ENCODE measurements around the gene CATSPERZ. TPM values are rescaled to one million over a fixed set of nuclear protein-coding genes. Genes with fewer than 3 reads are reported as not detected.

CATSPERZ gene
- total RNA-seq, 1 donor from 2014 or later = not detected

GRCh38 chr11:64351136-64351631 lies 51.0 kb downstream of the CATSPERZ start:
- peaks cover 4% of the 10 kb centered on the region for H3K36me3 ChIP-seq
- H3K4me3 ChIP-seq = no peak overlapping the region
- no peak overlapping the region for H3K27ac ChIP-seq
- TF ChIP-seq CTCF (IDR thresholded peaks at IDR 0.05) = no peak
- intact Hi-C loops (cut with DNase I) = no loop called here
- no peaks in the 10 kb centered on the region for H3K9me3 ChIP-seq
- H3K27me3 ChIP-seq (ENCODE audit: low read depth) = no peaks in the 10 kb centered on the region
- DNase-seq = no peak
- ATAC-seq = peak in 1 of 2 donors; percentile 8
- H3K4me1 ChIP-seq = peaks cover 12% of the 10 kb centered on the region

DNA sequence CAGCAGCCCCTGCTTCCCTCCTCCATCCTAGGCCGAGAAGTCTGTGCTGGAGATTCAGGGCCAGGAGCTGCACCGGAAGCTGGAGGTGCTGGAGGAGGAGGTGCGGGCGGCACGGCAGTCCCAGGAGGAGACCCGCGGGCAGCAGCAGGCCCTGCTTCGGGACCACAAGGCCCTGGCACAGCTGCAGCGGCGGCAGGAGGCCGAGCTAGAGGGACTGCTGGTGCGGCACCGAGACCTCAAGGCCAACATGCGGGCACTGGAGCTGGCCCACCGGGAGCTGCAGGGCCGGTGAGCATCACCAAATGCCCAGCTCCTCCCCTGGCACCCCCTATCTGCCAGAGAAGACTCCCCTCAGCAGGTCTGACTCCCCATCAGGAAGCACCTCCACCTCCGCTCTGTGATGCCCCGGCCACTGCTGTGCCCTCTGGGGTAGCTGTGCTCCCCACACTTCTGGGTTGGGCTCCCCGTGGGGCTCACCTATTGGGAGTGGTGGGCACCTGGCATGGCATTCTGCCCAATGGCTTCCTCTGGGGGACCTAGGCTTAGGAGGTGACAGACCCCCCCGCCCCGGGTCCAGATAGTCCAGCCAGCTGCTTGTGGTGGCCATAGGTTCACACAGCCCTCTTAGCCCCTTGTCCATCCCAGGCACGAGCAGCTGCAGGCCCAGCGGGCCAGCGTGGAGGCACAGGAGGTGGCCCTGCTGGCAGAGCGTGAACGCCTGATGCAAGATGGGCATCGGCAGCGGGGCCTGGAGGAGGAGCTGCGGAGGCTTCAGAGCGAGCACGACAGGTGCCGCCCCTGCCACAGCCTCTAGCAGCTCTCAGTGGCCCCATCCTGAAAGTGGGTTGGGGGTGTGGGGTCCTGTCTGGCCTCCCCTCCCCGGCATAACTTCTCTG lies 52.2 kb downstream of the CATSPERZ start:
- TF ChIP-seq CTCF (IDR thresholded peaks at IDR 0.05) = no peak
- H3K27me3 ChIP-seq (ENCODE audit: low read depth) = no peaks in the 10 kb centered on the region
- H3K4me3 ChIP-seq = no peak overlapping the region
- H3K9me3 ChIP-seq = no peaks in the 10 kb centered on the region
- DNase-seq = no peak
- H3K27ac ChIP-seq = no peak overlapping the region
- intact Hi-C loops (cut with DNase I) = no loop called here
- ATAC-seq = no peak
- H3K36me3 ChIP-seq = peaks cover 4% of the 10 kb centered on the region
- H3K4me1 ChIP-seq = peaks cover 12% of the 10 kb centered on the region

DNA sequence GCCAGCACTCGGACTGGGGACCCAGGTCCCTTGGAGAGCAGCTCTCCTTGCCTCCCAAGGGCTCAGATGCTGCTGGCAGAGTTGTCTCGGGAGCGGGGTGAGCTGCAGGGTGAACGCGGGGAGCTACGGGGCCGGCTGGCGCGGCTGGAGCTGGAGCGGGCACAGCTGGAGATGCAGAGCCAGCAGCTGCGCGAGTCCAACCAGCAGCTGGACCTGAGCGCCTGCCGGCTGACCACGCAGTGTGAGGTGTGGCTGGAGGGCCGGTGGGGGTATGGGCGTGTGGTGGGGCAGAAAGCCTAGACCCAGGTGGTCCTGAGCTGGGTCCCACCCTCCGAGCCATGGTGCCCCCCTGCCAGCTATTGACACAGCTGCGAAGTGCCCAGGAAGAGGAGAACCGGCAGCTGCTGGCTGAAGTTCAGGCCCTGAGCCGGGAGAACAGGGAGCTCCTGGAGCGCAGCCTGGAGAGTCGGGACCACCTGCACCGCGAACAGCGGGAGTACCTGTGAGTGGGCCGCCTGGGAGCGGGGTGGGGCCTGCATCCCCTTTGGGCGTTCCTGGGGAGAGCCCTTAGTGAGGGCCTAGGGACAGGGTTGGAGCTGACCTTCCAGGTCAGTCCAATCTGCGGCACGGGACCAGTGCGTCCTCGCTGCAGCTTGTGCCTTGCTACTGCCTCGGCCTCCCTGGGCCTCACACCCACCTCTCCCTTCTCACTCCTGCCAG lies 53.0 kb downstream of the CATSPERZ start:
- no peak overlapping the region for H3K4me3 ChIP-seq
- peak; percentile 46 for DNase-seq
- H3K27ac ChIP-seq = no peak overlapping the region
- peaks cover 19% of the 10 kb centered on the region for H3K4me1 ChIP-seq
- no peak for TF ChIP-seq CTCF (IDR thresholded peaks at IDR 0.05)
- peaks cover 4% of the 10 kb centered on the region for H3K36me3 ChIP-seq
- intact Hi-C loops (cut with DNase I) = no loop called here
- ATAC-seq = no peak
- no peaks in the 10 kb centered on the region for H3K9me3 ChIP-seq
- no peaks in the 10 kb centered on the region for H3K27me3 ChIP-seq (ENCODE audit: low read depth)

DNA sequence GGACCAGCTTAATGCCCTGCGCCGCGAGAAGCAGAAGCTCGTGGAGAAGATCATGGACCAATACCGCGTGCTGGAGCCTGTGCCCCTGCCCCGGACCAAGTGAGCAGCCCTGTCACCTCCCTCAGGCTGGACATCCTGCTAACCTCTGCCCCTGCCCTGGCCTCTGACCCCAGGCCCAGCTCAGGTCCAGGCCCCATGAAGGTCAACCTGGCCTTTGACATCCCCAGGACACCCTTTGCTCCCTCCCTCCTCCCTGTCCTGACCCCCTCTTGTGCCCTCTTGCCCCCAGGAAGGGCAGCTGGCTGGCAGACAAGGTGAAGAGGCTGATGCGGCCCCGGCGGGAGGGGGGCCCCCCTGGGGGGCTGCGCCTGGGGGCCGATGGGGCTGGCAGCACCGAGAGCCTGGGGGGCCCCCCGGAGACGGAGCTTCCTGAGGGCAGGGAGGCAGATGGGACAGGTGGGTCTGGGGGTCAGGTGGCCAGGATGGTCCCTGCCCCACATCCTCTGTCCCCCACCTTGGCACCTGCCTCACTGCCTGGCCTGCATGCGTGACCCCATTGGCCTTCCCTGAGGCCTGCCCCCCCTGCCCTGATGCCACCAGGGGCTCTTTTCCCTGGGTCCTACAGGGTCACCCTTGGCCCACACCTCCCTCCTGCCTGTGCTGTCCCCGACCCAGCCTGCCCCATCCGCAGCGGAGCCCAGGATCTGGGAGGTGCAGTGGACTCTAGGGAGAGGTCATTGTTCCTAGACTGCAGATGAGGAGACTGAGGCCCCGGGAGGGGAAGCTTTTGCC lies 53.8 kb downstream of the CATSPERZ start:
- intact Hi-C loops (cut with DNase I) = no loop called here
- TF ChIP-seq CTCF (IDR thresholded peaks at IDR 0.05) = no peak
- H3K36me3 ChIP-seq = peaks cover 4% of the 10 kb centered on the region
- H3K9me3 ChIP-seq = no peaks in the 10 kb centered on the region
- H3K27me3 ChIP-seq (ENCODE audit: low read depth) = no peaks in the 10 kb centered on the region
- DNase-seq = no peak
- no peak overlapping the region for H3K4me3 ChIP-seq
- peaks cover 25% of the 10 kb centered on the region for H3K4me1 ChIP-seq
- ATAC-seq = no peak
- H3K27ac ChIP-seq = no peak overlapping the region

Small RNA genes within 50 kb of the gene (microRNA-seq; reads per million reads assigned to microRNA genes)
- not detected for gene MIR7155 (ENCODE audit: borderline number of aligned reads)

Other genes with a start within 250 kb of the CATSPERZ start
- gene MACROD1, start 134.2 kb upstream of the CATSPERZ start, total RNA-seq = 15.0 TPM
- 125 TPM for gene STIP1, start 114.2 kb upstream of the CATSPERZ start, total RNA-seq
- 92.0 TPM for gene FERMT3, start 93.6 kb upstream of the CATSPERZ start, total RNA-seq
- 27.8 TPM for gene TRPT1, start 74.2 kb upstream of the CATSPERZ start, total RNA-seq
- gene NUDT22, start 74.1 kb upstream of the CATSPERZ start, total RNA-seq = 45.0 TPM
- 39.5 TPM for gene DNAJC4, start 69.8 kb upstream of the CATSPERZ start, total RNA-seq
- gene VEGFB, start 65.8 kb upstream of the CATSPERZ start, total RNA-seq = 150 TPM
- 48.2 TPM for gene FKBP2, start 59.3 kb upstream of the CATSPERZ start, total RNA-seq
- 55.4 TPM for gene PPP1R14B, start 53.4 kb upstream of the CATSPERZ start, total RNA-seq
- 31.8 TPM for gene PLCB3, start 48.8 kb upstream of the CATSPERZ start, total RNA-seq
- 51.6 TPM for gene BAD, start 15.7 kb upstream of the CATSPERZ start, total RNA-seq
- gene GPR137, start 14.5 kb upstream of the CATSPERZ start, total RNA-seq = 37.7 TPM
- gene KCNK4, start 9.1 kb upstream of the CATSPERZ start, total RNA-seq = not detected
- gene ESRRA, start 5.2 kb downstream of the CATSPERZ start, total RNA-seq = 47.9 TPM
- 178 TPM for gene TRMT112, start 17.2 kb downstream of the CATSPERZ start, total RNA-seq
- 203 TPM for gene PRDX5, start 17.8 kb downstream of the CATSPERZ start, total RNA-seq
- gene CCDC88B, start 39.8 kb downstream of the CATSPERZ start, total RNA-seq = 40.0 TPM
- gene RPS6KA4, start 58.8 kb downstream of the CATSPERZ start, total RNA-seq = 36.1 TPM